HEK293T (cell line): ENCODE measurements around the gene TSNAXIP1.
A peak's percentile ranks its signal among the peaks of the same experiment; 100 is the strongest.

Experiments used
- CTCF ChIA-PET: fragments of 350-600 bp; formaldehyde crosslinking; extraction: SDS; loops from one replicate; lab custom pipeline; 2021; ENCODE audit warnings: antibody characterized with exemption, inconsistent platforms; lab: Yijun Ruan, JAX
- POLR2A ChIA-PET: fragments of 350-600 bp; formaldehyde crosslinking; extraction: SDS; loops from one replicate; lab custom pipeline; 2020; ENCODE audit warnings: antibody characterized with exemption, inconsistent platforms; lab: Yijun Ruan, JAX
- DNase-seq: peaks from one replicate; pipeline ENCODE4 v3.0.0; 2012; ENCODE audit warnings: mixed read lengths; ENCODE audit errors: extremely low spot score
- ARNT ChIP-seq: fragments of 450-650 bp; IDR thresholded peaks from 2 replicates; pipeline ENCODE4 v1.6.1; 2017; ENCODE audit warnings: mild to moderate bottlenecking
- BHLHE40 ChIP-seq: fragments of 450-650 bp; IDR thresholded peaks from 2 replicates; pipeline ENCODE4 v1.6.1; 2016; ENCODE audit warnings: mild to moderate bottlenecking, moderate library complexity, borderline replicate concordance
- CTBP1 ChIP-seq: fragments of 450-650 bp; IDR thresholded peaks from 2 replicates; pipeline ENCODE4 v1.6.1; 2016; ENCODE audit warnings: borderline replicate concordance
- ELF4 ChIP-seq: fragments of 450-650 bp; IDR thresholded peaks from 2 replicates; pipeline ENCODE4 v1.6.1; 2017; ENCODE audit warnings: antibody characterized with exemption
- FOXA1 ChIP-seq: fragments of 450-650 bp; IDR thresholded peaks from 2 replicates; pipeline ENCODE4 v1.6.1; 2016; ENCODE audit warnings: mild to moderate bottlenecking
- FOXK2 ChIP-seq: fragments of 450-650 bp; IDR thresholded peaks from 2 replicates; pipeline ENCODE4 v1.6.1; 2016; ENCODE audit warnings: mild to moderate bottlenecking
- FOXM1 ChIP-seq: fragments of 450-650 bp; IDR thresholded peaks from 2 replicates; pipeline ENCODE4 v1.6.1; 2017; ENCODE audit warnings: mild to moderate bottlenecking, borderline replicate concordance
- HDGF ChIP-seq: fragments of 450-650 bp; IDR thresholded peaks from 2 replicates; pipeline ENCODE4 v1.6.1; 2017; ENCODE audit warnings: antibody characterized with exemption, borderline replicate concordance
- L3MBTL2 ChIP-seq: fragments of 450-650 bp; conservative IDR thresholded peaks from 2 replicates; pipeline ENCODE4 v1.6.1; 2016; ENCODE audit warnings: mild to moderate bottlenecking
- LEF1 ChIP-seq: fragments of 450-650 bp; IDR thresholded peaks from 2 replicates; pipeline ENCODE4 v1.6.1; 2017; ENCODE audit warnings: mild to moderate bottlenecking, borderline replicate concordance
- NFRKB ChIP-seq: fragments of 450-650 bp; IDR thresholded peaks from 2 replicates; pipeline ENCODE4 v1.6.1; 2016; ENCODE audit warnings: mild to moderate bottlenecking, moderate library complexity
- PKNOX1 ChIP-seq: fragments of 450-650 bp; IDR thresholded peaks from 2 replicates; pipeline ENCODE4 v1.6.1; 2016
- SP1 ChIP-seq: fragments of 450-650 bp; IDR thresholded peaks from 2 replicates; pipeline ENCODE4 v1.6.1; 2017
- SUZ12 ChIP-seq: fragments of 450-650 bp; IDR thresholded peaks from 2 replicates; pipeline ENCODE4 v1.6.1; 2016; ENCODE audit warnings: mild to moderate bottlenecking
- TARDBP ChIP-seq: fragments of 450-650 bp; IDR thresholded peaks from 2 replicates; pipeline ENCODE4 v1.6.1; 2016
- ZNF384 ChIP-seq: fragments of 450-650 bp; IDR thresholded peaks from 2 replicates; pipeline ENCODE4 v1.6.1; 2016

Gene TSNAXIP1

GRCh38 chr16:67806428-67807147 is at the start of gene TSNAXIP1, which contains the start of gene RANBP10:
Gene TSNAXIP1, plus strand, starts transcription at chr16:67806889. Its CDS starts 261 bp downstream, at chr16:67807150.
Gene RANBP10, minus strand, starts transcription at chr16:67806560. Its CDS starts 24 bp downstream, at chr16:67806536.
- CTCF ChIA-PET, result interaction anchor here (0.6 to 2.7 kb wide), 6 partner anchors 9 to 340 kb away, joined by 3 to 32 read pairs (median 4); partner anchors contain the start of gene CARMIL2
- POLR2A ChIA-PET, result interaction anchor here (0.5 to 1.2 kb wide), 11 partner anchors 10 to 147 kb away, joined by 3 to 7 read pairs (median 3); partner anchors contain the start of genes ACD and GFOD2
- TF ChIP-seq ARNT (no peak), ELF4 (peak; percentile 93), CTBP1 (no peak), LEF1 (no peak), NFRKB (no peak), TARDBP (no peak), ZNF384 (no peak), SP1 (peak; percentile 89), BHLHE40 (no peak), PKNOX1 (no peak), HDGF (no peak), FOXA1 (no peak), FOXM1 (0 out of 2 replicates have a peak, but pooled peaks have one; percentile 42), SUZ12 (peak; percentile 95), FOXK2 (no peak), L3MBTL2 (peak; percentile 70)
- peak; percentile 95 for DNase-seq

DNA sequence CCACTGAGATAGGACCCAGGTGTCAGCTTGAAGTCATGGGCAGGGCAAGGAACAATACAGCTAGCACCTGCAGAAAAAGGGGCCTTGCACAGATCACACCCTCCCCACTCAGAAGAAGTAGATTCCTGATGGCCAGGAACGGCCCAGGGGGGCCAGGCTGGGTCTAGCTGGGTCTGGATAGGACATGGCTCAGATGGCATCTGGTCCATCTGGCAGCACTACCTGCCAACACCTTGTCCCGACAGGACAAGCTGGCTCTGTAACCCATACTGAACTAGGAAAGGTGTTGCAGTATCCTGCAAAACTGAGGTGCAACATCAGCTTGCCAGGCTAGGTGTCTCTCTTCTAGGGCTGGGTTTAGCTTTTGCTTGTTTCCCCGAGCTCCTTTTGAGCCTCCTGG is 48.7 kb upstream of the TSNAXIP1 start:
- TF ChIP-seq HDGF (no peak), NFRKB (no peak)
- ChIA-PET CTCF (no interaction called here), POLR2A (no interaction called here)
- no peak for DNase-seq

DNA sequence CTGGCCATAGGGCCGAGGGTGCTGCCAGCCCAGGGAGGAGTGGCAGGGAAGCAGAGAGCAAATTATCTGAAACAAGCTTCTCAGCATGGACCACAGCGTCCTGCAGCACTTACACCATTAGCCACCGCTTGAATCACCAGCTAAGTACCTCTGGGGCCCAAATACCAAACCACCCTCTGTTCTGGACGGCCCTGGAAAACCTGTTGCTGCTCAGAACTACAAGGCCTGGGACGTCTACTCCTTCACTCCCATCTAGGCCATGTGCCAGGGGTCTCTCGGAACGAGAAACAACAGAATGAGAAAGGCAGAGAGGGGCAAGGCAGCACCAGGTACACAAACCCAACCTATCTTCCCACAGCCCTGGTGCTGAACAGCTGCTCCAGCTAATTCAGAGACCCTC is 47.7 kb upstream of the TSNAXIP1 start:
- CTCF ChIA-PET, result no interaction called here
- no peak for DNase-seq
- no peak for TF ChIP-seq ELF4
- TF ChIP-seq PKNOX1, result no peak
- no peak for TF ChIP-seq FOXM1
- TF ChIP-seq SP1, result no peak
- no peak for TF ChIP-seq FOXA1
- TF ChIP-seq TARDBP, result no peak
- no peak for TF ChIP-seq ZNF384
- POLR2A ChIA-PET, result no interaction called here

- no peak for DNase-seq
- CTCF ChIA-PET, result no interaction called here
- TF ChIP-seq CTBP1, result no peak
- TF ChIP-seq TARDBP, result no peak
- no peak for TF ChIP-seq NFRKB
- TF ChIP-seq SUZ12, result no peak
- no peak for TF ChIP-seq L3MBTL2
- TF ChIP-seq FOXM1, result no peak
- no peak for TF ChIP-seq HDGF
- no peak for TF ChIP-seq SP1
- no peak for TF ChIP-seq FOXK2
- TF ChIP-seq LEF1, result no peak
- no peak for TF ChIP-seq FOXA1
- no peak for TF ChIP-seq ZNF384
- TF ChIP-seq PKNOX1, result no peak
- TF ChIP-seq ELF4, result no peak
- no peak for TF ChIP-seq BHLHE40
- TF ChIP-seq ARNT, result no peak
- POLR2A ChIA-PET, result no interaction called here
These were observed 46.3 kb upstream of the TSNAXIP1 start for GRCh38 chr16:67760206-67760955.

DNA sequence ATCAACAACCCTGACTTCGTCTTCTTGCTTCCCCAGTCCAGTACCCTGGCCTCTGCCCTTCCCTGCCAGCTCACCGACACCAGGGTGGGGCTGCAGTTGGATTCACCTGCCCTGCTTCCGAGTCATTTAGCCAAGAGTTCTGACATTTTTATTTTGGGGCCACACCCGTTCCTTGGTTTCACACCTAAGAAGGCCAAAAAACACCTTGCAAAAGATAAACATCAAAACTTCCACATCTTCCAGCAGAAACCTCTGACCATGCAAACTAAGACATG is 45.8 kb upstream of the TSNAXIP1 start:
- POLR2A ChIA-PET, result no interaction called here
- TF ChIP-seq NFRKB (no peak), LEF1 (no peak), FOXA1 (no peak), PKNOX1 (no peak), ZNF384 (no peak), TARDBP (no peak), FOXM1 (no peak), SP1 (no peak), ARNT (no peak)
- no peak for DNase-seq
- CTCF ChIA-PET, result no interaction called here
